BLaER1 treated with 17β-estradiol and CSF1 and Interleukin-3, amounts not matched to agents 10 nM and 100 nM (cell line): ENCODE results near the gene EYS.

Source experiments
- H3K27ac ChIP-seq, 11 experiments: shearing (Covaris generic); formaldehyde crosslinking; 2 replicates each; pipeline ENCODE4 v1.8.1; 2022
- H3K27me3 ChIP-seq, 11 experiments: shearing (Covaris generic); formaldehyde crosslinking; 2 replicates each; pipeline ENCODE4 v1.8.1; 2022
- H3K36me3 ChIP-seq, 11 experiments: shearing (Covaris generic); formaldehyde crosslinking; 2 replicates each; pipeline ENCODE4 v1.8.1; 2022
- H3K4me1 ChIP-seq, 10 experiments: shearing (Covaris generic); formaldehyde crosslinking; 2 replicates each; pipeline ENCODE4 v1.8.1; 2022
- H3K4me2 ChIP-seq, 11 experiments: shearing (Covaris generic); formaldehyde crosslinking; 2 replicates each; pipeline ENCODE4 v1.8.1; 2022
- H3K4me3 ChIP-seq, 10 experiments: shearing (Covaris generic); formaldehyde crosslinking; 2 replicates each; pipeline ENCODE4 v1.8.1; 2022
- H3K9ac ChIP-seq, 11 experiments: shearing (Covaris generic); formaldehyde crosslinking; 2 replicates each; pipeline ENCODE4 v1.8.1; 2022
- H3K9me3 ChIP-seq, 11 experiments: shearing (Covaris generic); formaldehyde crosslinking; replicated peaks in 1 of 11; 2 replicates each; pipeline ENCODE4 v1.8.1; 2022
- H4K20me1 ChIP-seq, 11 experiments: shearing (Covaris generic); formaldehyde crosslinking; 2 replicates each; pipeline ENCODE4 v1.8.1; 2022
- Cebpa-rat ChIP-seq, 11 experiments: shearing (Covaris generic); IDR thresholded peaks; 2 replicates each; pipeline ENCODE4 v1.8.1; 2022

The EYS gene

DNA sequence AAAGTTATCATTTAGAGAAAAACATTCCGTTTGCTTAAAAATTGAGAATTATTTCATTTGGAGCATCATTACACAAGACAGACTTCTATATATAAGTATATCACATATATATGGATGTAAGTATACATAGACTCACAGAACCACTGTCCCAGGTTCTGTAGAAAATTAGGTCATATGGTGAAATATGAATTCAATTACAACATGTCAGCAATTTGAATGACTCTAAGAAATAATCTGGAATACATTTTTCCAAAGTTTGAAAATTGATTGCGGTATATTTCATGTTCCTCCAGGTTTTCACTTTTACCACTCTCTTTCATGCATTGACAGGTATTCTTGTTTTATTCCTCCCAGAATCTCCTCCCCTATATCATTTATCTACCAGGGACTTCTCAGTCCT is 1179.1 kb downstream of the EYS start:
- TF ChIP-seq Cebpa-rat (IDR thresholded peaks at IDR 0.05), result no peak

DNA sequence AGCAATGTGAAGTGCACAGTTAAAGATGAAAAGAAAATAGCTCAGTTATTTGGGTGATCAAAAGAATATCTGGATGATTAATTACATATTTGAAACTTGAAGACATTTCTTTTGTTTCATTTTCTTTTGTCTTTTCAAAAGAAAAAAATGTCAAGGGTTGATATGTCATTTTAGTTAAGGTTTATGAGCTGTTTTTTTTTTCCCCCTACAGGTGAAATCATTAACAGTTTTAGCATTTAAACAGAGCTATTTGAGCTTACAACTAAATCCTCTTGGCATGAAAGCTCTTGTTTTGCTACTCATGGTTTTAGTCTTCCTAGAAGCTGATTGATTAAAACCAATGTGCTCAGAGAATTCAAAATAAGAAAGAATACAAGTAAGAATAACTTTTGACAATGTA is 1184.2 kb downstream of the EYS start:
- Histone ChIP-seq H4K20me1 (no peaks in the 10 kb centered on the region), H3K4me3 (no peak overlapping the region), H3K9me3 (0 out of 22 replicates have a peak, but pooled peaks cover 0 to 5% (median 0%) of the 10 kb centered on the region in 11 experiments), H3K4me1 (peaks cover 0 to 22% (median 0%) of the 10 kb centered on the region in 10 experiments; a peak in 8 of 20 replicates), H3K36me3 (no peaks in the 10 kb centered on the region), H3K9ac (no peak overlapping the region), H3K27me3 (no peaks in the 10 kb centered on the region), H3K4me2 (no peak overlapping the region), H3K27ac (no peak overlapping the region)
- TF ChIP-seq Cebpa-rat (IDR thresholded peaks at IDR 0.05), result no peak

More for the DNA sequence above, 1179.1 kb downstream of the EYS start:
- H3K27me3 ChIP-seq, result no peaks in the 10 kb centered on the region
- no peaks in the 10 kb centered on the region for H4K20me1 ChIP-seq
- no peak overlapping the region for H3K4me2 ChIP-seq
- H3K36me3 ChIP-seq, result no peaks in the 10 kb centered on the region
- H3K27ac ChIP-seq, result no peak overlapping the region
- H3K9ac ChIP-seq, result no peak overlapping the region
- no peaks in the 10 kb centered on the region for H3K4me1 ChIP-seq
- no peak overlapping the region for H3K4me3 ChIP-seq
- H3K9me3 ChIP-seq, result no peaks in the 10 kb centered on the region

DNA sequence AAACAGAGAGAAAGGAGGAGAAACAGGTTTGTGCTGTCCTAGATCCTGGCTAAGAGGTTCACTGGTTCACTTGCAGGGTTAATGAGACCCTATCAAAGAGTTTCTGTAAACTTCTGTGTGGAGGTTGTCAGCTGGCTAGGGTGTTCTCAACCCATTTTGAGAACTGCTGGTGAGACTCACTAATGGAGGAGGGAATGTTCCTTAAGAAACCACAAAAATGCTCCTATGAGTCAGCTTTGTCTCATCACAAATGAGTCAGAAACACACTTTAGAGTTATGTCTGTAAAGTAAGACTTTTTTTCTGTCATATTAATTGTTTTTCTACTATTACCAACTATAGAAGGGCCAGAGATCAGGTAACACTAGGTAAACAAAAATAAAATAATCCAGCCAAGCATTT is 1187.0 kb downstream of the EYS start:
- Histone ChIP-seq H3K4me2 (peak overlapping the region in 4 of 11 experiments; percentile 21 to 57 (median 41); a peak in 8 of 22 replicates), H4K20me1 (no peaks in the 10 kb centered on the region), H3K9ac (no peak overlapping the region), H3K4me3 (no peak overlapping the region), H3K27me3 (no peaks in the 10 kb centered on the region), H3K36me3 (no peaks in the 10 kb centered on the region), H3K9me3 (0 out of 22 replicates have a peak, but pooled peaks cover 0 to 5% (median 0%) of the 10 kb centered on the region in 11 experiments), H3K27ac (peak overlapping the region in 2 of 11 experiments; percentile 8 to 12; a peak in 2 of 22 replicates), H3K4me1 (peaks cover 0 to 22% (median 0%) of the 10 kb centered on the region in 10 experiments; a peak in 8 of 20 replicates)
- TF ChIP-seq Cebpa-rat (IDR thresholded peaks at IDR 0.05), result no peak

DNA sequence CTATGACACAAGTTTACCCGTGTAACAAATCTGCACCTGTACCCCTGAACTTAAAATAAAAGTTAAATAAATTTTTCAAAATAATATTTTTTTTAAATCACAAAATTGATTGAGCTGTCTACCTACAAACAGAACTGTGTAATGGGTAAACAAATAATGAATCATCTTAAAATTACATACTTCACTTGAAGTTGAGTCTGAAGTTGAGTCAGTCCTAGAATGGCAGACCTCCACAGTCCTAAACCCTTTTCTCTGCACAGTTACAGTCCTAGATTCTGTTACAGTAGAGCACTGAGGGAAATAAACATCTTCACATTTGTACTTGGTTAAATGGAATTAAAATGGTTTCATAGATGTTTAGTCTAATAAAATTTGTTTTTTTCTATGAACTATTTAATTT is 1190.6 kb downstream of the EYS start:
- H3K4me1 ChIP-seq, result peaks cover 0 to 22% (median 0%) of the 10 kb centered on the region in 10 experiments; a peak in 8 of 20 replicates
- H3K4me2 ChIP-seq, result no peak overlapping the region
- 0 out of 22 replicates have a peak, but pooled peaks cover 0 to 5% (median 0%) of the 10 kb centered on the region in 11 experiments for H3K9me3 ChIP-seq
- H3K27me3 ChIP-seq, result no peaks in the 10 kb centered on the region
- H3K27ac ChIP-seq, result no peak overlapping the region
- H3K9ac ChIP-seq, result no peak overlapping the region
- no peaks in the 10 kb centered on the region for H4K20me1 ChIP-seq
- TF ChIP-seq Cebpa-rat (IDR thresholded peaks at IDR 0.05), result no peak
- H3K4me3 ChIP-seq, result no peak overlapping the region
- no peaks in the 10 kb centered on the region for H3K36me3 ChIP-seq

DNA sequence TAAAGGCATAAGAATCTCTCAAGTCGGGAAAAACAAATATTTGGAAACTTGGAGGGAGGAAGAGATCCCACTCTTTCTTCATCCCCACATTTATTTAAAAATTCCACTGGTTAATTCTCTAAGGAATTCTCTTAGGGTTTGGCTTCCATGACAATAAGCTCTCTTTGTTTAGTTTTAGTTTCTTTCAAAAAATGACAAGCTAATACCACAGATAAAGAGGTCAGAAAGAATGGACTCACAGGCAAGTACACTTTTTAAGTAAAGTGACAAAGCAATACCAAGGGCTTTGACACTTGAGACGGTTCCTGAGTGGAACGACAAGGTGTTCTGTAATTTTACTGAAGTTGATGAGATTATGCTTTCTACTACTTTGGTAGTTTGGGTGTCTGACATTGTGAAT is 1199.4 kb downstream of the EYS start:
- Histone ChIP-seq H3K4me1 (peaks cover 7 to 12% (median 10%) of the 10 kb centered on the region in 10 experiments; a peak in 17 of 20 replicates), H3K4me3 (no peak overlapping the region), H3K36me3 (no peaks in the 10 kb centered on the region), H3K27ac (no peak overlapping the region), H3K4me2 (no peak overlapping the region), H3K9me3 (no peaks in the 10 kb centered on the region), H3K27me3 (no peaks in the 10 kb centered on the region; a peak in 1 of 22 replicates), H4K20me1 (no peaks in the 10 kb centered on the region), H3K9ac (no peak overlapping the region)
- TF ChIP-seq Cebpa-rat (IDR thresholded peaks at IDR 0.05), result no peak

DNA sequence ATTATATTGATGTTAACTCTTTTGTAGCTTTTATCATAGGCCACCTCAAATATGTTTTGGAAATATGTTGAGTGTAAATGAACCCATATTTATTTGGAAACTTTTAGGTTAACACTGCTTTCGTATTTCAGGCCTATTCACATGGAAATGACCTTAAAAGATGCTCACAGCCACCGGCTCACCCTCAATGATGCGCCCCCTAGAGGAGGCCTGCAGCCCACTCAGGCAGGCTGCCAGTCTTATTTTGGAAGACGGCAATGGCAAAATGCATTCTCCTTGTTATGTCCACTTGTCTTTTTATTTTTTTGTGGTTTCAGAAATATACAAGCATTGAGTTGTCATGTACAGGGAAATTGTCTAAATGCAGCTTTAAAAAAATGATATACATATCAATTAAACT is 1201.7 kb downstream of the EYS start:
- Histone ChIP-seq H3K4me2 (no peak overlapping the region), H3K36me3 (no peaks in the 10 kb centered on the region), H3K4me3 (no peak overlapping the region), H3K27ac (no peak overlapping the region), H3K9me3 (no peaks in the 10 kb centered on the region), H3K4me1 (peaks cover 8 to 18% (median 11%) of the 10 kb centered on the region in 10 experiments; a peak in 17 of 20 replicates), H4K20me1 (no peaks in the 10 kb centered on the region), H3K9ac (no peak overlapping the region), H3K27me3 (no peaks in the 10 kb centered on the region; a peak in 1 of 22 replicates)
- TF ChIP-seq Cebpa-rat (IDR thresholded peaks at IDR 0.05), result no peak

DNA sequence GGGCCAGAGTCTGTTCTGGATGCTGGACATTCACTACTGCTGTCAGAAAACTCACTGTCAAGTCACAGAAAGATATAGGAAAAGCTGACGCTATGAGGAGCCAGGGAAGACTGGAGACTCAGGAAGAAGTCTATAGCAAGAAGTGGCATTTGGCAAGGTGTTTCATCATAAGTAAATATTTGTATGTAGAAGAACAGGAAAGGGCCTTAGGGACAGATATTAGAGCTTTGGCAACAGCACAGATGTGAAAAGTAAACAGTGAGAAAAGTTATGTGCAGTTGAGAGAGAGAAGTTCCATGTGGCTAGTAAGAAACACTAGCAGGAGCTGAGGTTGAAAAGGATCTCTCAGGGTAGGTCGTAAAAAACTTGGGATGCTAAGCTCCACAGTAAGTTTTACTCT is 1202.5 kb downstream of the EYS start:
- H3K4me1 ChIP-seq, result peaks cover 8 to 18% (median 11%) of the 10 kb centered on the region in 10 experiments; a peak in 17 of 20 replicates
- no peak overlapping the region for H3K27ac ChIP-seq
- H3K4me2 ChIP-seq, result no peak overlapping the region
- H3K36me3 ChIP-seq, result no peaks in the 10 kb centered on the region
- H3K9ac ChIP-seq, result no peak overlapping the region
- no peak for TF ChIP-seq Cebpa-rat (IDR thresholded peaks at IDR 0.05)
- H4K20me1 ChIP-seq, result no peaks in the 10 kb centered on the region
- no peaks in the 10 kb centered on the region; a peak in 1 of 22 replicates for H3K27me3 ChIP-seq
- no peak overlapping the region for H3K4me3 ChIP-seq
- H3K9me3 ChIP-seq, result no peaks in the 10 kb centered on the region

DNA sequence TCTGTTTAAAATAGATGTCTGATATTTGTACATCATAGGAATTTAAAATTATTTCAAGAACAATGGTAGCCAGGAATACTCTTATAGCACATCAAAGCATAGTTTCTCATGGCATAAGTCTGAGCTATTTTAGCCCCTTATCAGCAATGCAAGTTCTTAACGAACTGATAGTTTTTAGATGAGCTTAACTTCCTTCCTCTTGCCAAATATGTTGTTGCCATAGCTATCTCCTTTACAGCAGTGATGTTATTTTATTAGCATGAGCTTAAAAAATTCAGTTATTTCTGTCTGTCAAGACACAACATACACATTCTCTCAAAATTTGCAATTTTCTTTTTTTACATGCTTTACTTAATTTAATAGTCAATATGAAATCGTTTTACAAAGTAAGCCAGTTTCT is 1204.2 kb downstream of the EYS start:
- no peaks in the 10 kb centered on the region for H3K36me3 ChIP-seq
- H3K27ac ChIP-seq, result peak overlapping the region in 6 of 11 experiments; percentile 15 to 65 (median 36); a peak in 9 of 22 replicates
- no peaks in the 10 kb centered on the region for H3K27me3 ChIP-seq
- H3K4me1 ChIP-seq, result peaks cover 8 to 18% (median 11%) of the 10 kb centered on the region in 10 experiments; a peak in 17 of 20 replicates
- no peak overlapping the region for H3K4me3 ChIP-seq
- no peak overlapping the region for H3K9ac ChIP-seq
- no peaks in the 10 kb centered on the region for H4K20me1 ChIP-seq
- peak overlapping the region in 8 of 11 experiments; percentile 8 to 51 (median 26); a peak in 9 of 22 replicates for H3K4me2 ChIP-seq
- no peak for TF ChIP-seq Cebpa-rat (IDR thresholded peaks at IDR 0.05)
- H3K9me3 ChIP-seq, result no peaks in the 10 kb centered on the region

DNA sequence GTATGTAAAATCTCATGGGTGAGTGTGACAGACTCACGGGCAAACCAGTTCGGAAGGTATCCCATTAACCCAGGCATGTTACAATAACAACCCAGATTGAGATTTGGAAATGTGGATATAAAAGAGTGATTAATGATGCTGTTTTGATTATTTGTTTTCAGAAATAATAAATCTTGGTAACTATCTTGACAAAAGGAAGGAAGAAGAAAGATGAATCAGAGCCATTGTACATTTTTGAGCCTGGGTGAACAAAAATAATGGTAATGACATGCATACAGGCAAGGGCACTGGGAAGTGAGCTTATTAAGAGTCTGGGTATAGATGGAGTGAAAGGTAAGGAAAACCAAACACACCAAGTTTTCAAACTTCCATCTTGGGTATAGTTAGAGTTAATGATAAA is 1209.4 kb downstream of the EYS start:
- Histone ChIP-seq H3K27me3 (no peaks in the 10 kb centered on the region), H3K27ac (no peak overlapping the region), H3K4me1 (peaks cover 0 to 6% (median under 1%) of the 10 kb centered on the region in 10 experiments; a peak in 10 of 20 replicates), H3K36me3 (no peaks in the 10 kb centered on the region), H3K4me3 (no peak overlapping the region), H3K9ac (no peak overlapping the region), H4K20me1 (no peaks in the 10 kb centered on the region), H3K9me3 (no peaks in the 10 kb centered on the region), H3K4me2 (no peak overlapping the region)
- no peak for TF ChIP-seq Cebpa-rat (IDR thresholded peaks at IDR 0.05)

DNA sequence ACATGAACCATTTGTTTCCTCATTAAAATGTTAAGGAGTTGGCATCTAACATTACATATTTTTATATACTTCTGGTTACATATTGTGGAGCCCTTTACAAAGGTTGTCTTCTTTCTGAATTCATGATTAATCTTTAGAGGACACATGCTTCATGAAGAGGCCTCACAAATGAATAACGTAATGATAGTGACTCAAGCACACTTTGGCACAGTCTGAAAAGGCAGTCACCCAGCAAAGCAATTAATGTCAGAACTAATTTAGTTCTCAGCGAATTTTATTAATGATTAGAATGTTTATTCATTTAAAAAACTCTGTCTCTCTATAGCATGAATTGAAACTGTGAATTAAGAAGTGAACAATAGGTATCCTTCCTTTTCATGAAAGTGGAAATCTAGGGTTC is 1217.3 kb downstream of the EYS start:
- no peak for TF ChIP-seq Cebpa-rat (IDR thresholded peaks at IDR 0.05)
- Histone ChIP-seq H3K4me3 (no peak overlapping the region), H3K4me2 (no peak overlapping the region), H3K36me3 (no peaks in the 10 kb centered on the region), H3K9ac (no peak overlapping the region), H3K9me3 (no peaks in the 10 kb centered on the region), H3K27me3 (no peaks in the 10 kb centered on the region), H4K20me1 (no peaks in the 10 kb centered on the region), H3K27ac (no peak overlapping the region), H3K4me1 (no peaks in the 10 kb centered on the region)
